ENCODE data around the gene ATXN10. TPM values are rescaled to one million over a fixed set of nuclear protein-coding genes. Genes with fewer than 3 reads are reported as not detected.

The ATXN10 gene
- total and polyA plus RNA-seq, 2 of the 8 experiments (the other 6 are each of a cell fraction or from before 2014, with no cell fraction given): 134 to 210 TPM

DNA sequence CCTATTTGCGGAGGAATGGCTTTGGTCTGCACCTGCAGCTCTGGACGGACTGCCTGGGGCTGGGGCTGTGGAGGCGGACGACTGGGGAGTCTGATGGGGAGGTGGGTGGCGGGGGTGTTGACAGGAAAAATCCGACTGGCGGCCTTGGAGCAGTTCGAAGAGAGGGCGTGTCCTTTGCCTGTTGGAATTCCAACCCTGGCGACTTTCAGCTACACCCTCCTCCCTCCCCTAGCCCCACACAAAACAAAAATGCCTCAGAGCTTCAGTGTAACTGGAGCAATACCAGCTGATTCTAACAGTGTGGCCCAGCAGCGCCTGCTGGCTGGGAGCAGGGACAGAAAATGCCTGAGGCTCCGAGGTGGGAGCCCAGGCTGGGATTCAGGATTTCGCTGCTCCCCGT is 85.4 kb downstream of the ATXN10 start (continued):
- 0 out of 2 replicates have a peak, but pooled peaks have one; percentile 16 for TF ChIP-seq MAX (IDR thresholded peaks at IDR 0.05)

All from H1 (cell line).